HUES6 (cell line): ENCODE measurements around the gene SHPK.
A peak's percentile ranks its signal among the peaks of the same experiment; 100 is the strongest.

Experiments
- H3K27ac ChIP-seq: 2 replicates; pipeline ENCODE4 v1.7.0; 2013; ENCODE audit warnings: low read depth, mild to moderate bottlenecking, low read length, inconsistent platforms
- H3K27me3 ChIP-seq: 2 replicates; pipeline ENCODE4 v1.6.1; 2013; ENCODE audit warnings: low read length; ENCODE audit not compliant: control insufficient read depth, insufficient read depth
- H3K36me3 ChIP-seq: 2 replicates; pipeline ENCODE4 v1.6.1; 2013; ENCODE audit warnings: low read length; ENCODE audit not compliant: control insufficient read depth, insufficient read depth
- H3K4me1 ChIP-seq: 2 replicates; pipeline ENCODE4 v1.6.1; 2013; ENCODE audit warnings: low read length; ENCODE audit not compliant: control insufficient read depth, insufficient read depth
- H3K4me3 ChIP-seq: 2 replicates; pipeline ENCODE4 v1.5.1; 2013; ENCODE audit warnings: low read depth, low read length
- H3K9ac ChIP-seq: one replicate; pipeline ENCODE4 v1.6.1; 2013; ENCODE audit warnings: mild to moderate bottlenecking, low read length
- H3K9me3 ChIP-seq: 2 replicates; pipeline ENCODE4 v1.6.1; 2013; ENCODE audit warnings: low read depth, low read length; ENCODE audit not compliant: control insufficient read depth, insufficient read depth

SHPK gene

GRCh38 chr17:3658784-3659449 is 22.9 kb upstream of the SHPK start:
- Histone ChIP-seq H3K4me1 (peaks cover 7% of the 10 kb centered on the region), H3K27me3 (no peaks in the 10 kb centered on the region)

GRCh38 chr17:3657874-3658783 is 22.1 kb upstream of the SHPK start:
- Histone ChIP-seq H3K9me3 (no peaks in the 10 kb centered on the region), H3K9ac (no peak overlapping the region), H3K4me3 (no peak overlapping the region), H3K4me1 (peaks cover 7% of the 10 kb centered on the region), H3K36me3 (peaks cover 42% of the 10 kb centered on the region), H3K27ac (no peak overlapping the region), H3K27me3 (no peaks in the 10 kb centered on the region)

More at GRCh38 chr17:3658784-3659449, 22.9 kb upstream of the SHPK start:
- Histone ChIP-seq H3K9ac (no peak overlapping the region), H3K9me3 (no peaks in the 10 kb centered on the region), H3K4me3 (no peak overlapping the region), H3K36me3 (peaks cover 50% of the 10 kb centered on the region), H3K27ac (no peak overlapping the region; the same call in 1 of the 2 replicates)

- Histone ChIP-seq H3K4me3 (no peak overlapping the region), H3K27ac (no peak overlapping the region), H3K36me3 (peaks cover 37% of the 10 kb centered on the region), H3K27me3 (no peaks in the 10 kb centered on the region), H3K9me3 (no peaks in the 10 kb centered on the region), H3K9ac (no peak overlapping the region), H3K4me1 (peaks cover 7% of the 10 kb centered on the region)
Measured at GRCh38 chr17:3657588-3657869, 21.5 kb upstream of the SHPK start.

GRCh38 chr17:3656755-3657587 is 20.9 kb upstream of the SHPK start:
- no peaks in the 10 kb centered on the region for H3K27me3 ChIP-seq
- no peak overlapping the region for H3K4me3 ChIP-seq
- H3K9ac ChIP-seq = peak overlapping the region; percentile 18
- no peaks in the 10 kb centered on the region for H3K9me3 ChIP-seq
- H3K4me1 ChIP-seq = peaks cover 7% of the 10 kb centered on the region
- H3K27ac ChIP-seq = no peak overlapping the region
- H3K36me3 ChIP-seq = peaks cover 35% of the 10 kb centered on the region

- no peak overlapping the region for H3K27ac ChIP-seq
- peaks cover 32% of the 10 kb centered on the region for H3K36me3 ChIP-seq
- peak overlapping the region; percentile 18 for H3K9ac ChIP-seq
- H3K4me3 ChIP-seq = no peak overlapping the region
- H3K4me1 ChIP-seq = peaks cover 7% of the 10 kb centered on the region
- H3K27me3 ChIP-seq = no peaks in the 10 kb centered on the region
- no peaks in the 10 kb centered on the region for H3K9me3 ChIP-seq
Measured at GRCh38 chr17:3656353-3656752, 20.3 kb upstream of the SHPK start.

- Histone ChIP-seq H3K36me3 (peaks cover 27% of the 10 kb centered on the region), H3K9me3 (no peaks in the 10 kb centered on the region), H3K9ac (no peak overlapping the region), H3K27me3 (no peaks in the 10 kb centered on the region), H3K4me1 (peaks cover 7% of the 10 kb centered on the region), H3K4me3 (no peak overlapping the region), H3K27ac (no peak overlapping the region)
Measured at GRCh38 chr17:3655766-3656165, 19.7 kb upstream of the SHPK start.

GRCh38 chr17:3647769-3648555 is 11.9 kb upstream of the SHPK start:
- Histone ChIP-seq H3K4me1 (no peaks in the 10 kb centered on the region), H3K36me3 (peaks cover 38% of the 10 kb centered on the region), H3K9ac (no peak overlapping the region), H3K9me3 (no peaks in the 10 kb centered on the region), H3K27ac (no peak overlapping the region), H3K4me3 (no peak overlapping the region), H3K27me3 (no peaks in the 10 kb centered on the region)

GRCh38 chr17:3647251-3647650 is 11.2 kb upstream of the SHPK start:
- Histone ChIP-seq H3K36me3 (peaks cover 38% of the 10 kb centered on the region), H3K9ac (no peak overlapping the region), H3K4me3 (no peak overlapping the region), H3K9me3 (no peaks in the 10 kb centered on the region), H3K27me3 (no peaks in the 10 kb centered on the region), H3K27ac (no peak overlapping the region), H3K4me1 (no peaks in the 10 kb centered on the region)

- peaks cover 8% of the 10 kb centered on the region for H3K4me1 ChIP-seq
- no peaks in the 10 kb centered on the region for H3K9me3 ChIP-seq
- no peak overlapping the region for H3K9ac ChIP-seq
- no peak overlapping the region for H3K27ac ChIP-seq
- H3K27me3 ChIP-seq = no peaks in the 10 kb centered on the region
- peaks cover 42% of the 10 kb centered on the region for H3K36me3 ChIP-seq
- no peak overlapping the region for H3K4me3 ChIP-seq
Measured at GRCh38 chr17:3645310-3645709, 9.3 kb upstream of the SHPK start.

- H3K4me3 ChIP-seq = no peak overlapping the region
- no peak overlapping the region for H3K9ac ChIP-seq
- no peak overlapping the region for H3K27ac ChIP-seq
- no peaks in the 10 kb centered on the region for H3K9me3 ChIP-seq
- H3K36me3 ChIP-seq = peaks cover 35% of the 10 kb centered on the region
- H3K4me1 ChIP-seq = peaks cover 12% of the 10 kb centered on the region
- H3K27me3 ChIP-seq = no peaks in the 10 kb centered on the region
Measured at GRCh38 chr17:3643889-3644349, 7.9 kb upstream of the SHPK start.
